Gastrocnemius medialis (tissue), 4 donors: Measurements from ENCODE around the gene ENOX2.

Experiments
- POLR2A ChIP-seq, 2 donors: fragments of 450-650 bp; IDR thresholded peaks; one replicate each; pipeline ENCODE4 v1.6.1; 2017; ENCODE audit warnings: antibody characterized with exemption in 2 of 2, mild to moderate bottlenecking in 2 of 2, moderate library complexity in 2 of 2
- TF ChIP-seq, protein P1 (sequence below), 5 experiments: fragments of 450-650 bp in 3 of 5; fragments of 200-600 bp in 2 of 5; sonication (generic) in 2 of 5; IDR thresholded peaks in 4 of 5; conservative IDR thresholded peaks in 1 of 5; 1 replicate in 4 of 5; 2 replicates in 1 of 5; pipeline ENCODE4 v1.5.1; 2016 to 2019; ENCODE audit warnings: antibody characterized with exemption in 5 of 5, mild to moderate bottlenecking in 3 of 5, moderate library complexity in 3 of 5

DNA sequence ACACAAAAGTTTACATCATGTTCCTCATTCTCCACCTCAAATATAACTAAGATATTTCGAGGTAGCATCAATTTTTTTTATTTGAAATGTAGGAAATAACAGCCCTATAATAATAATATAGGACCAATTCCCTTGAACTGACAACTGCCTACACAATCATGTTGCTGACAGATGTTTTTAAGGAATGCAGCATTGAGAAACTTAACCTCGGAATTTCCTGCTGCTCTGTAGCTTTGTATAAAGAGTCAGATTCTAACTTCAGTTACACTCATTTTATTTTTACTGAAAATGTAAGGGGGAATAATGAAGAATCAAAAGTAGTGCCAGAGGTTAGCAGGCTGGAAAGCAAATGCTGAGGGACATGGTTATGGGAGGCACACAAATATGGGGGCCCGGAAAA, 265.4 kb downstream of the ENOX2 start:
- TF ChIP-seq, protein P1, sequence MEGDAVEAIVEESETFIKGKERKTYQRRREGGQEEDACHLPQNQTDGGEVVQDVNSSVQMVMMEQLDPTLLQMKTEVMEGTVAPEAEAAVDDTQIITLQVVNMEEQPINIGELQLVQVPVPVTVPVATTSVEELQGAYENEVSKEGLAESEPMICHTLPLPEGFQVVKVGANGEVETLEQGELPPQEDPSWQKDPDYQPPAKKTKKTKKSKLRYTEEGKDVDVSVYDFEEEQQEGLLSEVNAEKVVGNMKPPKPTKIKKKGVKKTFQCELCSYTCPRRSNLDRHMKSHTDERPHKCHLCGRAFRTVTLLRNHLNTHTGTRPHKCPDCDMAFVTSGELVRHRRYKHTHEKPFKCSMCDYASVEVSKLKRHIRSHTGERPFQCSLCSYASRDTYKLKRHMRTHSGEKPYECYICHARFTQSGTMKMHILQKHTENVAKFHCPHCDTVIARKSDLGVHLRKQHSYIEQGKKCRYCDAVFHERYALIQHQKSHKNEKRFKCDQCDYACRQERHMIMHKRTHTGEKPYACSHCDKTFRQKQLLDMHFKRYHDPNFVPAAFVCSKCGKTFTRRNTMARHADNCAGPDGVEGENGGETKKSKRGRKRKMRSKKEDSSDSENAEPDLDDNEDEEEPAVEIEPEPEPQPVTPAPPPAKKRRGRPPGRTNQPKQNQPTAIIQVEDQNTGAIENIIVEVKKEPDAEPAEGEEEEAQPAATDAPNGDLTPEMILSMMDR (IDR thresholded peaks at IDR 0.05 in 4 of 5, conservative IDR thresholded peaks at IDR 0.05 in 1 of 5): no peak
- TF ChIP-seq POLR2A (IDR thresholded peaks at IDR 0.05): no peak
